Measurements from ENCODE around the gene IGLL5.

DNA sequence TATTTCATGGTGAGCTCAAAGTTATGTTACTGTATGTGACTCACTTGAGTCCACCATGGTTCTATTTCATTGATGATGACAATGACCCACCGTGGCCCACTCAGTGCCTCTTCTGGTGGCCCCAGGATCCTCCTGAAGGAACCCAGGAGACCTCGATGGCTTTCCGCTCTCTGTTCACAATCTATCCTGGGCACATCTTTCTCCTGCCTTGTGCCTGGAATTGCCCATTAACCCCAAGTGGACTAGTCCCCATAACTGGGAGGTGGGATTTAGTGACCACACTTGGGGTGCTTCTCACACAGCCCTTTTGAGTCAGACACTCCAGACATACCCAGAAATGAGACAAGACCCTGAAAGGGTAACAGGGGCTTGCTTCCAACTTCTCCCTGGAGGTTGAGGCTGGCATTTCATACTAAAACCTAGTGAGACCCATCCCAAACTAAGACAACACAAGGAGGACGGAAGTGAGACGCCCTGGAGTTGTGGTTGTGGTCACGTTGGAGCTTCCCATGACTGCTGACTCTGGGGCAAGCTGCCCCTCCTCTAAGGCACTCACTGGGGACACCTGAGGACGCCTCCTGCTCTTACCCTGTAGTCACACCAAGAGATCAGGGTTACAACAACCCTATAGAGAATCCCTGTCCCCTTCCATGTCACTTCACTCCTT lies 22.1 kb downstream of the IGLL5 start:
- TF ChIP-seq CTCF (IDR thresholded peaks at IDR 0.05) = no peak
- no peak for TF ChIP-seq EP300 (IDR thresholded peaks at IDR 0.05)

All from stomach (tissue), 4 donors.